NCI-H345 treated with DMSO at 0.1 percent for 48 hours (cell line): ENCODE results near the gene NUP98.
"Not testable (repeated sequence)": the region's sequence is repeated elsewhere in the genome, so short reads cannot be mapped to it uniquely, and the experiment has no call there.

Experiments used
- DNase-seq: peaks from one replicate; lab custom pipeline; 2025; ENCODE audit not compliant: unreplicated experiment; lab: John Stamatoyannopoulos, UW

Gene NUP98

GRCh38 chr11:3802011-3802790 lies 4.8 kb upstream of the NUP98 start:
- no peak for DNase-seq

- no peak for DNase-seq
Observed at GRCh38 chr11:3799873-3800272, 2.5 kb upstream of the NUP98 start.

GRCh38 chr11:3799143-3799542 lies 1.8 kb upstream of the NUP98 start:
- no peak for DNase-seq

GRCh38 chr11:3796801-3797328 lies 489 bp downstream of the NUP98 start:
- DNase-seq = no peak

GRCh38 chr11:3796346-3796745 lies 1.0 kb downstream of the NUP98 start:
- no peak for DNase-seq

- DNase-seq = no peak
Observed at GRCh38 chr11:3796002-3796311, 1.4 kb downstream of the NUP98 start.

- DNase-seq = no peak
Observed at GRCh38 chr11:3795131-3796001, 2.0 kb downstream of the NUP98 start.

- not testable (repeated sequence) for DNase-seq
Observed at GRCh38 chr11:3794387-3794786, 3.0 kb downstream of the NUP98 start.

- no peak for DNase-seq
Observed at GRCh38 chr11:3786781-3787428, 10.4 kb downstream of the NUP98 start.

- DNase-seq = no peak
Observed at GRCh38 chr11:3783611-3784010, 13.7 kb downstream of the NUP98 start.

GRCh38 chr11:3782963-3783362 lies 14.4 kb downstream of the NUP98 start:
- no peak for DNase-seq

GRCh38 chr11:3781423-3781822 lies 15.9 kb downstream of the NUP98 start:
- DNase-seq = no peak

GRCh38 chr11:3775736-3776406 lies 21.5 kb downstream of the NUP98 start:
- no peak for DNase-seq

GRCh38 chr11:3773180-3773579 lies 24.2 kb downstream of the NUP98 start:
- no peak for DNase-seq

GRCh38 chr11:3767536-3767935 lies 29.8 kb downstream of the NUP98 start:
- no peak for DNase-seq

- DNase-seq = not testable (repeated sequence)
Observed at GRCh38 chr11:3766836-3767235, 30.5 kb downstream of the NUP98 start.

- no peak for DNase-seq
Observed at GRCh38 chr11:3764266-3764665, 33.1 kb downstream of the NUP98 start.

GRCh38 chr11:3755151-3755550 lies 42.2 kb downstream of the NUP98 start:
- no peak for DNase-seq

- DNase-seq = no peak
Observed at GRCh38 chr11:3753110-3753509, 44.2 kb downstream of the NUP98 start.

- DNase-seq = no peak
Observed at GRCh38 chr11:3747704-3748103, 49.6 kb downstream of the NUP98 start.

- no peak for DNase-seq
Observed at GRCh38 chr11:3745161-3745560, 52.2 kb downstream of the NUP98 start.
